ENCODE measurements around the gene DBN1. TPM values are rescaled to one million over a fixed set of nuclear protein-coding genes. Genes with fewer than 3 reads are reported as not detected.

DBN1 gene
- total and polyA plus RNA-seq, 2 experiments from 2014 or later = 106 to 290 TPM

GRCh38 chr5:177498013-177498787, 24.8 kb upstream of the DBN1 start:
- no peak overlapping the region; the same call in 1 of the 2 replicates for H3K27ac Mint-ChIP-seq
- TF ChIP-seq NANOG (IDR thresholded peaks at IDR 0.05; ENCODE audit: borderline replicate concordance) = no peak
- TF ChIP-seq CTCF (conservative IDR thresholded peaks at IDR 0.05; ENCODE audit: low read depth in 2 of 2) = no peak
- TF ChIP-seq CREB1 (CRISPR knock-in tag; IDR thresholded peaks at IDR 0.05; ENCODE audit: low read depth) = no peak
- no peak for TF ChIP-seq ZNF462 (CRISPR knock-in tag; IDR thresholded peaks at IDR 0.05)
- TF ChIP-seq REST (IDR thresholded peaks at IDR 0.05; ENCODE audit: unreplicated experiment) = no peak
- TF ChIP-seq STAT1 (IDR thresholded peaks at IDR 0.05; ENCODE audit: unreplicated experiment) = no peak
- TF ChIP-seq POLR2AphosphoS5 (IDR thresholded peaks at IDR 0.05; ENCODE audit: low read depth) = no peak
- no peak for TF ChIP-seq EZH2 (IDR thresholded peaks at IDR 0.05; ENCODE audit: low read depth, unreplicated experiment)
- TF ChIP-seq ZNF331 (CRISPR knock-in tag; IDR thresholded peaks at IDR 0.05; ENCODE audit: low read depth) = no peak
- no peak for TF ChIP-seq JUNB (IDR thresholded peaks at IDR 0.05; ENCODE audit: unreplicated experiment)

More at GRCh38 chr5:177498013-177498787, 24.8 kb upstream of the DBN1 start:
- no peaks in the 10 kb centered on the region; the same call in none of the 2 replicates for H4K20me1 ChIP-seq (replicated peaks; ENCODE audit: insufficient read depth)
- H3K36me3 ChIP-seq (ENCODE audit: insufficient read depth) = no peaks in the 10 kb centered on the region
- H3K9me2 ChIP-seq (ENCODE audit: insufficient read depth) = no peaks in the 10 kb centered on the region
- Mint-ChIP-seq H3K27me3 (ENCODE audit: insufficient read depth, low read depth, poor library complexity) (peaks cover 37% of the 10 kb centered on the region), H3K36me3 (ENCODE audit: low read depth) (peaks cover 14% of the 10 kb centered on the region), H3K4me1 (peaks cover 51% of the 10 kb centered on the region), H3K9me3 (no peaks in the 10 kb centered on the region), H3K4me3 (peak overlapping the region; percentile 79)
- peak; percentile 83 for DNase-seq (ENCODE audit: low spot score)
- H3K27me3 ChIP-seq (ENCODE audit: insufficient read depth) = peaks cover 22% of the 10 kb centered on the region
- ATAC-seq = peak; percentile 3
- H3K79me2 ChIP-seq (replicated peaks; ENCODE audit: insufficient read depth) = peaks cover 20% of the 10 kb centered on the region
- peak overlapping the region; percentile 88 for H3K4me2 ChIP-seq
- peaks cover 36% of the 10 kb centered on the region for H3F3A ChIP-seq (replicated peaks; ENCODE audit: low read depth)
- H3K4me1 ChIP-seq (ENCODE audit: insufficient read depth) = peaks cover 48% of the 10 kb centered on the region
- H3K27ac ChIP-seq (ENCODE audit: low read depth) = no peak overlapping the region
- H2AFZ ChIP-seq = 0 out of 2 replicates have a peak overlapping the region, but pooled peaks have one; percentile 52
- peak overlapping the region; percentile 83 for H3K4me3 ChIP-seq
